AG09309 (cell line): ENCODE data around the gene VSIR.
A peak's percentile ranks its signal among the peaks of the same experiment; 100 is the strongest.

Experiments
- DNase-seq: peaks from one replicate; pipeline ENCODE4 v3.0.0-alpha.2; 2010; ENCODE audit warnings: low read depth
- H3K4me3 ChIP-seq: 2 replicates; pipeline ENCODE4 v1.5.1; 2011; ENCODE audit warnings: mild to moderate bottlenecking, low read depth, low read length, moderate library complexity; ENCODE audit not compliant: control insufficient read depth
- CTCF ChIP-seq: IDR thresholded peaks from 2 replicates; pipeline ENCODE4 v1.5.1; 2011; ENCODE audit warnings: mild to moderate bottlenecking, low read depth, low read length, inconsistent platforms; ENCODE audit not compliant: insufficient read depth, control insufficient read depth; ENCODE audit errors: missing control alignments

The VSIR gene

GRCh38 chr10:71727738-71728737 lies 45.3 kb downstream of the VSIR start:
- no peak overlapping the region for H3K4me3 ChIP-seq
- DNase-seq = no peak

GRCh38 chr10:71727105-71727737 lies 46.1 kb downstream of the VSIR start:
- DNase-seq = no peak
- no peak overlapping the region for H3K4me3 ChIP-seq
- TF ChIP-seq CTCF = no peak

More at GRCh38 chr10:71727738-71728737, 45.3 kb downstream of the VSIR start:
- TF ChIP-seq CTCF = no peak

- DNase-seq = no peak
- no peak overlapping the region for H3K4me3 ChIP-seq
- TF ChIP-seq CTCF = no peak
Measured at GRCh38 chr10:71726580-71727104, 46.7 kb downstream of the VSIR start.

GRCh38 chr10:71725998-71726579 lies 47.2 kb downstream of the VSIR start:
- peak; percentile 54 for TF ChIP-seq CTCF
- H3K4me3 ChIP-seq = no peak overlapping the region
- DNase-seq = no peak

- peak; percentile 2 for TF ChIP-seq CTCF
- no peak overlapping the region for H3K4me3 ChIP-seq
Measured at GRCh38 chr10:71725249-71725648, 48.1 kb downstream of the VSIR start.

GRCh38 chr10:71724539-71724938 lies 48.8 kb downstream of the VSIR start:
- no peak for DNase-seq
- no peak overlapping the region for H3K4me3 ChIP-seq
- TF ChIP-seq CTCF = no peak

More at GRCh38 chr10:71725249-71725648, 48.1 kb downstream of the VSIR start:
- no peak for DNase-seq
